Trophoblast cell (in vitro differentiated cells and primary cell): ENCODE measurements around the gene RAVER2.

Source experiments
- DNase-seq, 2 donors: peaks; one replicate each; pipeline ENCODE4 v3.0.0-alpha.2; 2016
- H2AFZ ChIP-seq: 2 replicates; pipeline ENCODE4 v1.6.1; 2013; ENCODE audit warnings: low read length, moderate library complexity, mild to moderate bottlenecking; ENCODE audit not compliant: insufficient read depth, poor library complexity
- H2AK5ac ChIP-seq: 2 replicates; pipeline ENCODE4 v1.6.1; 2013; ENCODE audit warnings: mild to moderate bottlenecking, low read length
- H2BK120ac ChIP-seq: 2 replicates; pipeline ENCODE4 v1.6.1; 2013; ENCODE audit warnings: low read length, mild to moderate bottlenecking, moderate library complexity; ENCODE audit not compliant: insufficient read depth, poor library complexity
- H2BK12ac ChIP-seq: 2 replicates; pipeline ENCODE4 v1.6.1; 2013; ENCODE audit warnings: mild to moderate bottlenecking, low read length, moderate library complexity
- H2BK5ac ChIP-seq: 2 replicates; pipeline ENCODE4 v1.6.1; 2013; ENCODE audit warnings: low read length, low read depth, moderate library complexity, mild to moderate bottlenecking; ENCODE audit not compliant: poor library complexity
- H3K14ac ChIP-seq: 2 replicates; pipeline ENCODE4 v1.6.1; 2013; ENCODE audit warnings: mild to moderate bottlenecking, low read length
- H3K18ac ChIP-seq: 2 replicates; pipeline ENCODE4 v1.6.1; 2013; ENCODE audit warnings: mild to moderate bottlenecking, low read length
- H3K23ac ChIP-seq: 2 replicates; pipeline ENCODE4 v1.6.1; 2013; ENCODE audit warnings: low read length
- H3K27ac ChIP-seq: 2 replicates; pipeline ENCODE4 v1.5.1; 2013; ENCODE audit warnings: low read depth, mild to moderate bottlenecking, inconsistent platforms, low read length, moderate library complexity
- H3K27me3 ChIP-seq: 2 replicates; pipeline ENCODE4 v1.6.1; 2013; ENCODE audit warnings: inconsistent platforms, mild to moderate bottlenecking, low read length, moderate library complexity; ENCODE audit not compliant: insufficient read depth
- H3K36me3 ChIP-seq, 2 experiments: 1 replicate in 1 of 2; 2 replicates in 1 of 2; pipeline ENCODE4 v1.6.1; 2013; ENCODE audit warnings: low read length in 2 of 2, mild to moderate bottlenecking in 2 of 2, moderate library complexity in 1 of 2; ENCODE audit not compliant: insufficient read depth in 2 of 2, control insufficient read depth in 1 of 2
- H3K4ac ChIP-seq: 2 replicates; pipeline ENCODE4 v1.6.1; 2013; ENCODE audit warnings: low read depth, mild to moderate bottlenecking, low read length, moderate library complexity
- H3K4me1 ChIP-seq, 2 experiments: 1 replicate in 1 of 2; 2 replicates in 1 of 2; pipeline ENCODE4 v1.6.1; 2013; ENCODE audit warnings: low read length in 2 of 2, mild to moderate bottlenecking in 2 of 2, moderate library complexity in 1 of 2; ENCODE audit not compliant: insufficient read depth in 2 of 2, control insufficient read depth in 1 of 2
- H3K4me2 ChIP-seq: 2 replicates; pipeline ENCODE4 v1.6.1; 2013; ENCODE audit warnings: inconsistent platforms, mild to moderate bottlenecking, low read length, moderate library complexity
- H3K4me3 ChIP-seq: 2 replicates; pipeline ENCODE4 v1.5.1; 2013; ENCODE audit warnings: mild to moderate bottlenecking, low read depth, low read length, inconsistent platforms
- H3K79me1 ChIP-seq: one replicate; pipeline ENCODE4 v1.6.1; 2013; ENCODE audit warnings: low read length
- H3K79me2 ChIP-seq: 2 replicates; pipeline ENCODE4 v1.6.1; 2013; ENCODE audit warnings: low read length, mild to moderate bottlenecking; ENCODE audit not compliant: control insufficient read depth, insufficient read depth, poor library complexity
- H3K9ac ChIP-seq: 2 replicates; pipeline ENCODE4 v1.6.1; 2013; ENCODE audit warnings: mild to moderate bottlenecking, low read length
- H3K9me3 ChIP-seq: 2 replicates; pipeline ENCODE4 v1.6.1; 2013; ENCODE audit warnings: low read depth, mild to moderate bottlenecking, control low read depth, inconsistent platforms, low read length; ENCODE audit not compliant: insufficient read depth
- H4K12ac ChIP-seq: 2 replicates; pipeline ENCODE4 v1.6.1; 2013; ENCODE audit warnings: low read depth, mild to moderate bottlenecking, low read length, moderate library complexity
- H4K8ac ChIP-seq: 2 replicates; pipeline ENCODE4 v1.6.1; 2013; ENCODE audit warnings: low read depth, mild to moderate bottlenecking, low read length, moderate library complexity
- H4K91ac ChIP-seq: one replicate; pipeline ENCODE4 v1.6.1; 2013; ENCODE audit warnings: low read depth, mild to moderate bottlenecking, low read length, moderate library complexity
- WGBS: extraction: QIAGEN DNeasy Blood & Tissue Kit; methylation state at CpG from one replicate; pipeline ENCODE4 v1.1.7; 2013; ENCODE audit warnings: missing lambda C conversion rate; ENCODE audit not compliant: insufficient read length, insufficient coverage; ENCODE audit errors: extremely low coverage; 5-methylcytosine and 5-hydroxymethylcytosine counted together

RAVER2 gene

DNA sequence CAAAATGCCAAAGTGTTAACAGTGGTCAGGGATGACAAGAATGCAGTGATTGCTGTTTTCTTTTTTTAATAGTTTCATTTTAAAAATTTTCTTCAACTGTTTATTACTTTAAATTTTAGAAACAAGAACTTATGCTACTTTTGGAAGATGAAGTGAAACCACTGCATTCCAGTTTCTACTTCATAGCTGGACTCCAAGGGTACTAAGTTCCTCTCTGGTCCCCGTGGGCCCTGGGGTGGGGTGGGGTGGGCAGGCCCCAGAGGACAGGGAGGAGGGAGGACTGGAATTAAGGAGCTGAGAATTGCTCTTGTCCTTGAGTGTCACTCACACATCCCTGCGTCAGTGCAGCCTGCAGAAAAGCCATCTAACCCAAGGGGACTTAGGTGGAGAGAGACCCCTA, 97.3 kb downstream of the RAVER2 start:
- Histone ChIP-seq H2AK5ac (no peak overlapping the region), H3K4me3 (no peak overlapping the region), H3K27me3 (no peaks in the 10 kb centered on the region), H3K79me1 (no peaks in the 10 kb centered on the region), H3K79me2 (no peaks in the 10 kb centered on the region), H3K27ac (no peak overlapping the region), H3K9me3 (peaks cover 5% of the 10 kb centered on the region), H2BK12ac (no peak overlapping the region), H3K23ac (no peak overlapping the region), H3K18ac (no peak overlapping the region), H3K4me2 (no peak overlapping the region), H3K4ac (no peak overlapping the region), H3K14ac (no peak overlapping the region), H4K91ac (no peak overlapping the region), H3K4me1 (peaks cover 0 to under 1% of the 10 kb centered on the region in 2 experiments), H2BK120ac (no peak overlapping the region), H4K8ac (no peak overlapping the region), H3K36me3 (peaks cover 42 to 61% of the 10 kb centered on the region in 2 experiments), H4K12ac (no peak overlapping the region), H2AFZ (no peak overlapping the region), H2BK5ac (no peak overlapping the region), H3K9ac (no peak overlapping the region)
- WGBS: no CpG with 5 or more reads among the region's 2 CpGs
- DNase-seq: no peak

DNA sequence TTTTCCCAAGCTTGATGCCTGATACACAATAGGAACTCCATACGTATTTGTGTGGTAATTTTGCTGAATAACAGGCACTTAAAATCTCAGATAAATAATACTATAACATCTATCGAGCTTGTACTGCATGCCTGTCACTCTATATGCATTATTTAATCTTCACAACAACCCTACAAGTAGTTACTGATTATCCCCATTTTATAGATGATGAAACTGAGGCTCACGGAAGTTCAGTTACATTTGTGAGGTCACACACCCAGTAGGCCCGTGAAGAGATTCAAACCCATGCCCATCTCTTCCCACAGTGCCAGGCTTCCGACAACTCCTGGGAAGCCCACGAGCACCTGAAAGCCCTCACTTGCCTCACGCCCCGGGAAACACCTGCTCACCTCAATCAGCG, 98.8 kb downstream of the RAVER2 start:
- no peak overlapping the region for H2BK12ac ChIP-seq
- no peaks in the 10 kb centered on the region for H3K4me1 ChIP-seq
- H4K91ac ChIP-seq: no peak overlapping the region
- H3K79me2 ChIP-seq: no peaks in the 10 kb centered on the region
- no peak overlapping the region for H3K14ac ChIP-seq
- H3K4me3 ChIP-seq: no peak overlapping the region
- no peak for DNase-seq
- H2BK120ac ChIP-seq: no peak overlapping the region
- no peaks in the 10 kb centered on the region for H3K79me1 ChIP-seq
- no peak overlapping the region for H3K9ac ChIP-seq
- no peak overlapping the region for H3K4me2 ChIP-seq
- H2AFZ ChIP-seq: no peak overlapping the region
- H2BK5ac ChIP-seq: no peak overlapping the region
- no peak overlapping the region for H3K18ac ChIP-seq
- H3K27me3 ChIP-seq: no peaks in the 10 kb centered on the region
- no peak overlapping the region for H4K12ac ChIP-seq
- WGBS: no CpG with 5 or more reads among the region's 9 CpGs
- H2AK5ac ChIP-seq: no peak overlapping the region
- H4K8ac ChIP-seq: no peak overlapping the region
- H3K23ac ChIP-seq: no peak overlapping the region
- H3K9me3 ChIP-seq: peaks cover 5% of the 10 kb centered on the region
- peaks cover 45 to 60% of the 10 kb centered on the region in 2 experiments for H3K36me3 ChIP-seq
- H3K27ac ChIP-seq: no peak overlapping the region
- no peak overlapping the region for H3K4ac ChIP-seq

DNA sequence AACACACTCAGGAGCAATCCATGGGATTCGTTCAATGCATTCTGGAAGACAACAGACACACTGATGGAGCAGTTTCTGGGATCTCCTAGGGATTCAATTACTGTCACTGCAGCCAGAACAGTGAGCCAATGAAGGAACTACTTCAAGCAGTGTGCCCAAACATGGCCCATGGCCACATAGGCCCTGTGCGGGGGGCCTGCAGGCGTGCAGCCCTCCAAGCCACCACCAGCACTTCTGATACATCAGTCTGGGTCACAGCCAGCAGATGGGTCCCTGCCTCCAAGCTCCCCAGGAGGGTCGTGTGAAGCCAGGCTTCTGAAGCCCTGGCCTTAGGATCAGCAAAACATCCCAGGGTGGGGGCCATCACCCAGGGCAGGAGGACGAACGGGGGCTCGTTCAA, 99.3 kb downstream of the RAVER2 start:
- no peak overlapping the region for H3K18ac ChIP-seq
- H3K9me3 ChIP-seq: peaks cover 5% of the 10 kb centered on the region
- no peak overlapping the region for H2BK120ac ChIP-seq
- peaks cover 45 to 63% of the 10 kb centered on the region in 2 experiments for H3K36me3 ChIP-seq
- no peak overlapping the region for H2AFZ ChIP-seq
- H3K79me2 ChIP-seq: no peaks in the 10 kb centered on the region
- H2BK12ac ChIP-seq: no peak overlapping the region
- H2AK5ac ChIP-seq: no peak overlapping the region
- H4K8ac ChIP-seq: no peak overlapping the region
- DNase-seq: no peak
- no peaks in the 10 kb centered on the region for H3K79me1 ChIP-seq
- H3K4me3 ChIP-seq: no peak overlapping the region
- no peak overlapping the region for H3K27ac ChIP-seq
- H3K27me3 ChIP-seq: no peaks in the 10 kb centered on the region
- H3K23ac ChIP-seq: no peak overlapping the region
- H3K14ac ChIP-seq: no peak overlapping the region
- WGBS: no CpG with 5 or more reads among the region's 7 CpGs
- H3K4ac ChIP-seq: no peak overlapping the region
- H3K4me1 ChIP-seq: no peaks in the 10 kb centered on the region
- H3K9ac ChIP-seq: no peak overlapping the region
- no peak overlapping the region for H4K91ac ChIP-seq
- no peak overlapping the region for H3K4me2 ChIP-seq
- H2BK5ac ChIP-seq: no peak overlapping the region
- H4K12ac ChIP-seq: no peak overlapping the region

DNA sequence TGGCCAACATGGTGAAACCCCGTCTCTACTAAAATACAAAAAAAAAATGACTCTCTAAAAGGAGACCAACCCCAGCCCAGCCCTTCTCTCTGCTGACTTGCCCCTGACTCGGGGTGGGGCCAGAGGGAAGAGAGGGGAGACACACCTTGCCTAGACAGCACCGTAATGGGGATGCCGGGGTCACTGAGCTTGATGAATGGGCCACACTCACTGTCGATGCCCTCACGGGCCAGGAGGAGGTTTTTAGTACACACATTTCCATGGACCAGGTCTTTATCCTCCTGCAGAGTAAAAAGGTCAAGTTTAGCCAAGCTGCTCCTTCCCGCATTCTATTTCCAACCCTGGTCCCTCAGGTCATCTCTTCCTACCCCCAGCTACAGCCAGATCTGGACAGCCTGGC, 99.7 kb downstream of the RAVER2 start:
- Histone ChIP-seq H3K9ac (no peak overlapping the region), H2AFZ (no peak overlapping the region), H4K91ac (no peak overlapping the region), H2AK5ac (no peak overlapping the region), H2BK5ac (no peak overlapping the region), H3K4me1 (no peaks in the 10 kb centered on the region), H3K4me2 (no peak overlapping the region), H3K27me3 (no peaks in the 10 kb centered on the region), H4K8ac (no peak overlapping the region), H3K14ac (no peak overlapping the region), H4K12ac (no peak overlapping the region), H3K4me3 (no peak overlapping the region), H2BK12ac (no peak overlapping the region), H3K79me2 (no peaks in the 10 kb centered on the region), H3K9me3 (peaks cover 3% of the 10 kb centered on the region), H3K18ac (no peak overlapping the region), H3K79me1 (no peaks in the 10 kb centered on the region), H3K27ac (no peak overlapping the region), H3K36me3 (peaks cover 41 to 62% of the 10 kb centered on the region in 2 experiments), H3K4ac (no peak overlapping the region), H2BK120ac (no peak overlapping the region), H3K23ac (no peak overlapping the region)
- no CpG with 5 or more reads among the region's 7 CpGs for WGBS
- no peak for DNase-seq
